SK-N-SH (cell line): ENCODE measurements around the gene TCF23. TPM values are rescaled to one million over a fixed set of nuclear protein-coding genes. Genes with fewer than 3 reads are reported as not detected.

Experiments used
- CTCF ChIA-PET: fragments of 300-600, 350-600 bp; formaldehyde crosslinking; extraction: SDS; loops from one replicate; lab custom pipeline; 2021; lab: Yijun Ruan, JAX
- POLR2A ChIA-PET: fragments of 350-600 bp; sonication (Branson Sonifier 250); formaldehyde crosslinking; extraction: SDS; loops from one replicate; lab custom pipeline; 2020; ENCODE audit warnings: antibody characterized with exemption, inconsistent platforms; lab: Yijun Ruan, JAX
- DNase-seq: peaks from one replicate; pipeline ENCODE4 v3.0.0; 2012
- H2AFZ ChIP-seq: fragments of 200-600 bp; sonication (generic); 2 replicates; pipeline ENCODE4 v1.8.1; 2016; ENCODE audit warnings: antibody characterized with exemption, mild to moderate bottlenecking, low read depth
- H3F3A ChIP-seq: fragments of 200-600 bp; sonication (generic); replicated peaks from 2 replicates; pipeline ENCODE3; 2016; ENCODE audit warnings: antibody characterized with exemption, mild to moderate bottlenecking; ENCODE audit not compliant: insufficient read depth
- H3K27ac ChIP-seq, 2 experiments: fragments of 200-500 bp in 1 of 2; fragments of 200-600 bp in 1 of 2; sonication (Bioruptor generic) in 1 of 2; sonication (generic), shearing (Covaris generic) in 1 of 2; 2 replicates each; pipeline versions ENCODE4 v1.5.1 to v1.6.1; 2014 to 2016; ENCODE audit warnings: low read depth in 2 of 2, inconsistent platforms in 1 of 2, low read length in 1 of 2, mild to moderate bottlenecking in 1 of 2, mixed read lengths in 1 of 2
- H3K27me3 ChIP-seq: fragments of 200-600 bp; sonication (generic), shearing (Covaris generic); 2 replicates; pipeline ENCODE4 v1.6.1; 2016; ENCODE audit warnings: mixed run types; ENCODE audit not compliant: insufficient read depth
- H3K36me3 ChIP-seq, 2 experiments: fragments of 200-500 bp in 1 of 2; fragments of 200-600 bp in 1 of 2; sonication (Bioruptor generic) in 1 of 2; sonication (generic) in 1 of 2; replicated peaks in 1 of 2; 2 replicates each; pipeline versions ENCODE3 to v1.5.1; 2014 to 2016; ENCODE audit warnings: low read length in 1 of 2, mild to moderate bottlenecking in 1 of 2; ENCODE audit not compliant: insufficient read depth in 2 of 2, control insufficient read depth in 1 of 2
- H3K4me1 ChIP-seq, 2 experiments: fragments of 200-500 bp in 1 of 2; fragments of 200-600 bp in 1 of 2; sonication (Bioruptor generic) in 1 of 2; sonication (generic), shearing (Covaris generic) in 1 of 2; 2 replicates each; pipeline versions ENCODE4 v1.5.1 to v1.6.1; 2014 to 2016; ENCODE audit warnings: low read depth in 1 of 2, low read length in 1 of 2, mixed run types in 1 of 2; ENCODE audit not compliant: insufficient read depth in 2 of 2, control insufficient read depth in 1 of 2
- H3K4me2 ChIP-seq: fragments of 200-600 bp; sonication (generic), shearing (Covaris generic); 2 replicates; pipeline ENCODE4 v1.6.1; 2017; ENCODE audit warnings: mixed run types
- H3K4me3 ChIP-seq, 2 experiments: fragments of 200-500 bp in 1 of 2; fragments of 200-600 bp in 1 of 2; sonication (Bioruptor generic) in 1 of 2; sonication (generic), shearing (Covaris generic) in 1 of 2; 2 replicates each; pipeline versions ENCODE4 v1.5.1 to v1.8.1; 2014 to 2016; ENCODE audit warnings: low read depth in 2 of 2, inconsistent platforms in 1 of 2, low read length in 1 of 2, mild to moderate bottlenecking in 1 of 2, mixed read lengths in 1 of 2, moderate library complexity in 1 of 2
- H3K79me2 ChIP-seq: fragments of 200-600 bp; sonication (generic); 2 replicates; pipeline ENCODE4 v1.8.1; 2017; ENCODE audit warnings: mild to moderate bottlenecking; ENCODE audit not compliant: insufficient read depth
- H3K9ac ChIP-seq: fragments of 200-600 bp; sonication (generic); 2 replicates; pipeline ENCODE4 v1.6.1; 2017; ENCODE audit warnings: mixed run types
- H3K9me2 ChIP-seq: fragments of 200-600 bp; sonication (generic); 2 replicates; pipeline ENCODE4 v1.6.1; 2017; ENCODE audit warnings: mixed run types
- H3K9me3 ChIP-seq: fragments of 200-600 bp; sonication (generic); 2 replicates; pipeline ENCODE4 v1.6.1; 2017; ENCODE audit warnings: mixed run types, mild to moderate bottlenecking, moderate library complexity
- H4K20me1 ChIP-seq: fragments of 200-600 bp; sonication (generic); 2 replicates; pipeline ENCODE4 v1.6.1; 2017; ENCODE audit warnings: mild to moderate bottlenecking, mixed run types; ENCODE audit not compliant: insufficient read depth
- FOSL2 ChIP-seq: IDR thresholded peaks from 2 replicates; pipeline ENCODE4 v1.4.0; 2012; ENCODE audit warnings: low read depth, mild to moderate bottlenecking, moderate library complexity, borderline replicate concordance
- FOXJ3 ChIP-seq: sonication (generic); formaldehyde crosslinking; IDR thresholded peaks from 2 replicates; pipeline ENCODE4 v1.5.1; 2020; ENCODE audit warnings: mild to moderate bottlenecking, missing genetic modification reagents
- FOXM1 ChIP-seq: IDR thresholded peaks from 2 replicates; pipeline ENCODE4 v1.4.0; 2012; ENCODE audit warnings: low read depth, mild to moderate bottlenecking
- JUND ChIP-seq: IDR thresholded peaks from 2 replicates; pipeline ENCODE4 v1.4.0; 2012
- NFIC ChIP-seq: IDR thresholded peaks from 2 replicates; pipeline ENCODE4 v1.4.0; 2012; ENCODE audit warnings: borderline replicate concordance
- POLR2AphosphoS5 ChIP-seq: IDR thresholded peaks from 2 replicates; pipeline ENCODE4 v1.6.1; 2012; ENCODE audit warnings: low read depth, low read length
- RFX5 ChIP-seq: IDR thresholded peaks from 2 replicates; pipeline ENCODE4 v1.6.1; 2012; ENCODE audit warnings: mild to moderate bottlenecking, improper control_type of control experiment, low read length
- SIN3A ChIP-seq: IDR thresholded peaks from 2 replicates; pipeline ENCODE4 v1.6.1; 2012; ENCODE audit warnings: low read depth, mild to moderate bottlenecking, low read length, moderate library complexity, borderline replicate concordance
- SMC3 ChIP-seq: IDR thresholded peaks from 2 replicates; pipeline ENCODE4 v1.6.1; 2012; ENCODE audit warnings: low read depth, low read length, improper control_type of control experiment
- TCF12 ChIP-seq: IDR thresholded peaks from 2 replicates; pipeline ENCODE4 v1.4.0; 2012
- TEAD4 ChIP-seq: IDR thresholded peaks from 2 replicates; pipeline ENCODE4 v1.4.0; 2012; ENCODE audit warnings: mild to moderate bottlenecking, borderline replicate concordance; ENCODE audit not compliant: insufficient read depth
- WGBS: methylation state at CpG from one replicate; pipeline ENCODE4 v1.1.6; 2017; ENCODE audit warnings: low lambda C conversion rate; 5-methylcytosine and 5-hydroxymethylcytosine counted together
- polyA plus RNA-seq, 3 experiments: library from polyadenylated mRNA; depleted of rRNA; stranded (reverse); fragments of >200 nt; gene quantifications; 2 replicates each; pipeline ENCODE4 v1.2.3, GENCODE V29; 2012
- TF ChIP-seq, protein P1 (sequence below): IDR thresholded peaks from 2 replicates; pipeline ENCODE4 v1.4.0; 2012; ENCODE audit warnings: low read depth, borderline replicate concordance
- TF ChIP-seq, protein P2 (sequence below): fragments of 150-350 bp; IDR thresholded peaks from 2 replicates; pipeline ENCODE4 v1.6.1; 2017; ENCODE audit warnings: antibody characterized with exemption, low read length, low read depth, borderline replicate concordance

Gene TCF23
- polyA plus RNA-seq, 1 of the 3 experiments (the other 2 are of a cell fraction), result not detected

DNA sequence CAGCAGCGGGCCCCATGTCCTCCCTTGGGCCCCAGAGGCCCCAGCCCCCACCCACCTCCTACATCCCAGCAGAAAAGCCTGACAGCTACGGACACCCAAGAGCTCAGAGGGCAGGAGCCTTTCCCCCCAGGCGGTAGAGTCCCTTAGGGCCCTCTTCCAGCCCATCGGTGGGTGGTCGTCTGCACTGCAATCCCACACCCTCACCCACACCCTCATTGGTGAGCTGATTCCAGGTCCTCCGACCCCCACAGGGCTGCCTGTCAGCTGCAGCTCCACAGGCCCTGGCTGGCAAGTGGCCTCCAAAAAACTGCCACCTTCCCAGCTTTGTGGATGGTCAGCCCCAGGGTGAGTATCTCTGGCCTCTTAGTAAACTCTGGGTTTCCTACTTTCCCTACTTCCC is 10.5 kb downstream of the TCF23 start:
- H3K27me3 ChIP-seq, result no peaks in the 10 kb centered on the region
- ChIA-PET CTCF (interaction anchor here (0.9 to 6.9 kb wide), 10 partner anchors 9 to 120 kb away, joined by 3 to 58 read pairs (median 6); partner anchors contain the start of gene TCF23), POLR2A (interaction anchor here (0.9 kb wide), 1 partner anchor 20 kb away, joined by 3 read pairs; the partner anchor contains the start of gene PRR30)
- no peaks in the 10 kb centered on the region for H3K9me3 ChIP-seq
- no peaks in the 10 kb centered on the region for H3K4me1 ChIP-seq
- H3K9ac ChIP-seq, result no peak overlapping the region
- no peaks in the 10 kb centered on the region for H3K79me2 ChIP-seq
- H3F3A ChIP-seq, result no peaks in the 10 kb centered on the region
- no peak overlapping the region for H2AFZ ChIP-seq
- H3K36me3 ChIP-seq, result no peaks in the 10 kb centered on the region
- TF ChIP-seq TEAD4 (no peak), SMC3 (no peak), FOSL2 (no peak), NFIC (no peak), POLR2AphosphoS5 (no peak), SIN3A (no peak), FOXM1 (no peak), FOXJ3 (CRISPR knock-in tag) (no peak), TCF12 (no peak)
- TF ChIP-seq, protein P1, sequence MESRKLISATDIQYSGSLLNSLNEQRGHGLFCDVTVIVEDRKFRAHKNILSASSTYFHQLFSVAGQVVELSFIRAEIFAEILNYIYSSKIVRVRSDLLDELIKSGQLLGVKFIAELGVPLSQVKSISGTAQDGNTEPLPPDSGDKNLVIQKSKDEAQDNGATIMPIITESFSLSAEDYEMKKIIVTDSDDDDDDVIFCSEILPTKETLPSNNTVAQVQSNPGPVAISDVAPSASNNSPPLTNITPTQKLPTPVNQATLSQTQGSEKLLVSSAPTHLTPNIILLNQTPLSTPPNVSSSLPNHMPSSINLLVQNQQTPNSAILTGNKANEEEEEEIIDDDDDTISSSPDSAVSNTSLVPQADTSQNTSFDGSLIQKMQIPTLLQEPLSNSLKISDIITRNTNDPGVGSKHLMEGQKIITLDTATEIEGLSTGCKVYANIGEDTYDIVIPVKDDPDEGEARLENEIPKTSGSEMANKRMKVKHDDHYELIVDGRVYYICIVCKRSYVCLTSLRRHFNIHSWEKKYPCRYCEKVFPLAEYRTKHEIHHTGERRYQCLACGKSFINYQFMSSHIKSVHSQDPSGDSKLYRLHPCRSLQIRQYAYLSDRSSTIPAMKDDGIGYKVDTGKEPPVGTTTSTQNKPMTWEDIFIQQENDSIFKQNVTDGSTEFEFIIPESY, result no peak
- TF ChIP-seq, all 33 proteins: peak for 0
- H3K27ac ChIP-seq, result no peak overlapping the region
- no peaks in the 10 kb centered on the region for H3K9me2 ChIP-seq
- no peak for DNase-seq
- no peak overlapping the region for H3K4me3 ChIP-seq
- WGBS, result no CpG with 5 or more reads among the region's 6 CpGs
- no peaks in the 10 kb centered on the region for H4K20me1 ChIP-seq
- H3K4me2 ChIP-seq, result no peak overlapping the region

DNA sequence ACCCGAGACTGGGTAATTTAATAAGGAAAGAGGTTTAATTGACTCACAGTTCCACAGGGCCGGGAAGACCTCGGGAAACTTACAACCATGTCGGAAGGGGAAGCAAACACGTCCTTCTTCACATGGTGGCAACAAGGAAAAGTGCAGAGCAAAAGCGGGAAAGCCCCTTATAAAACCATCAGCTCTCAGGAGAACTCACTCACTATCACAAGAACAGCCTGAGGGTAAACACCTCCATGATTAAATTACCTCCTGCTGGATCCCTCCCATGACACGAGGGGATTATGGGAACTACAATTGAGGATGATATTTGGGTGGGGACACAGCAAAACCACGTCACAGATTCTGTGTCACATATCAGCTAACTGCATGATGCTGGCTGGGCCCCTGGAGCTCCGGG is 11.4 kb downstream of the TCF23 start:
- Histone ChIP-seq H3K4me1 (no peaks in the 10 kb centered on the region), H3K9me3 (no peaks in the 10 kb centered on the region), H3K27me3 (no peaks in the 10 kb centered on the region), H3K4me3 (no peak overlapping the region), H3K36me3 (no peaks in the 10 kb centered on the region)
- POLR2A ChIA-PET, result no interaction called here
- no peak for TF ChIP-seq TCF12
- no peak for TF ChIP-seq JUND
- TF ChIP-seq FOXM1, result no peak
- TF ChIP-seq, protein P2, sequence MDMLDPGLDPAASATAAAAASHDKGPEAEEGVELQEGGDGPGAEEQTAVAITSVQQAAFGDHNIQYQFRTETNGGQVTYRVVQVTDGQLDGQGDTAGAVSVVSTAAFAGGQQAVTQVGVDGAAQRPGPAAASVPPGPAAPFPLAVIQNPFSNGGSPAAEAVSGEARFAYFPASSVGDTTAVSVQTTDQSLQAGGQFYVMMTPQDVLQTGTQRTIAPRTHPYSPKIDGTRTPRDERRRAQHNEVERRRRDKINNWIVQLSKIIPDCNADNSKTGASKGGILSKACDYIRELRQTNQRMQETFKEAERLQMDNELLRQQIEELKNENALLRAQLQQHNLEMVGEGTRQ, result no peak
- TF ChIP-seq RFX5, result no peak
- TF ChIP-seq, all 33 proteins: peak for 0
- CTCF ChIA-PET, result interaction anchor here (0.6 to 6.9 kb wide), 9 partner anchors 10 to 120 kb away, joined by 3 to 58 read pairs (median 6); no protein-coding TSS in a partner anchor
- Histone ChIP-seq H3K27ac (no peak overlapping the region), H3K79me2 (no peaks in the 10 kb centered on the region), H3K9ac (no peak overlapping the region), H3K9me2 (no peaks in the 10 kb centered on the region), H2AFZ (no peak overlapping the region), H3F3A (no peaks in the 10 kb centered on the region), H3K4me2 (no peak overlapping the region), H4K20me1 (no peaks in the 10 kb centered on the region)
- no peak for DNase-seq
- WGBS, result 70% methylated on average over 9 of the region's 9 CpGs
